Measurements from ENCODE around the gene HEATR9.
A peak's percentile ranks its signal among the peaks of the same experiment; 100 is the strongest.

The HEATR9 gene

DNA sequence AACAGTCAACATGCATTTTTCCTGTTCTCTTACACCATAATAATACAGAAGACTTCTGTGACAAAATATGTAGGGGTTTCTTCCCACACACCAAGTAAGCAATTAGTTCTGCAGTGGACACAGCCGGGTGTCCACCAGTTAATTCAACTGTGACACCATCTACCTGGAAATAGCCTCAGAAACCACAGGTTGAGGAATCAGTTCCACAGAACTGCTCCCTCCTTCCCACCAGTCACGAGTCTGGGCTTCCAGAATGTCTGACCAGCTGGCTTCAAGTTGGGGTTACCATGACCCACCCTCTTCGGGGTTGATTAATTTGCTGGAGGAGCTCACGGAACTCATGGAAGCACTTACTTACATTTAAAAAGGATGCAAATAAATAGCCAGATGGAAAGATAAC, 25.1 kb upstream of the HEATR9 start:
- DNase-seq (ENCODE audit: low read depth): no peak

DNA sequence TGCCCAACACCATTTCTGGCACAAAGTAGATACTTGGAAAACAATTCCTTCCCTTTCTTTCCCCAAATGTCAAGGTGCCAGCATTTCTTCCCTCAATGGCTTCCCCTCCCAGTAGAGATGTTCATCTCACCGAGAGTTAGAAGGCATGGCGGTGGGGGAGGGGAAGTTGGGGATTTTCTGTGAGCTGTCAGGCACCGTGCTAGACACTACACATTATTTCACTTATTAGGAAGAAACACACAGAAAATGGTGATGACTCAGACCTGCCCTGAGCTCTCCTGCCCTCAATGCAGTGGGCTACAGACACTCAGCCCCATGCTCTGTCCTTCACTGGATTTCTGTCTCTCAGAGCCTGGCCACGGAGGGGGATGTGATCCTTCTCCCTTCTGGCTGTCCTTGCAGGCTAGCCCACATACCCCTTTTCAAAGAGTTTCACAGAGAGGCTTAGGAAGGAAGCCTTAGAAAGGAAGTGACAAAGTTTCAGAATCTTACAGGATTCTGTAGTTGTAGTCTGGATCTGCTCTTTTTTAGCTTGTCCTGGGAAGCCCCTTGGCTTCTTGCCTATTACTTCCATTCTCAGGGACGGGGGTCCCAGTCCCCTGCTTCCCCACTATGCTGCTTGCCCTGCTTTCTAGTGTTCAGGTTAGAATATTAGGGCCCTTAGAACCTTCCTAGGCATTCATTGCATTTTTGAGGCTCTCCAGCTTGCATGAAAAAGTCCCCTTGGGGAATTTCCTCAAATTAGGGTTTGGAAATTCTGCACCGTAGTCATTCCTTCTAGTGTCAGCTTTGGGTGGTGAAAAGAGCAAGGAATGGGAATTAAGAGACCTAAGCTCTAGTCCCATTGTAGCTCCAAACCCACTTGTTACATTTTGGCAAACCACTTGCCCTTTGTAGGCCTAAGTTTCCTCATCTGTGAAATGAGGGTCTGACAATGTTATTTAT, 23.7 kb upstream of the HEATR9 start:
- DNase-seq (ENCODE audit: low read depth): no peak

DNA sequence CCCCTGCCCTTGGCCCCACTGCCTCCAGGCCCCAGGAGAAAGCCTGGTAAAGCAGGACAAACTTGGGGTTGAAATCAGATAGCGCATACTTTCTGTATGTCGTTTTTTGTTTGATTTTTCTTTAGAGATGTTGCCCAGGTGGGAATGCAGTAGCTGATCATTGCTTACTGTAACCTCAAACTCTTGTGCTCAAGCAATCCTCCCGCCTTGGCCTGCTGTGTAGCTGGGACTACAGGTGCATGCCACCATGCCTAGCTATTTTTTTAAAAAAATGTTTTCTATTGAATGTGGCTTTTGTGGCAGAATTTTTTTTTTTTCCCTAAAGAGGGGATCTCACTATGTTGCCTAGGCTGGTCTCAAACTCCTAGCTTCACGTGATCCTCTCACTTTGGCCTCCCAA, 22.6 kb upstream of the HEATR9 start:
- no peak for DNase-seq (ENCODE audit: low read depth)

DNA sequence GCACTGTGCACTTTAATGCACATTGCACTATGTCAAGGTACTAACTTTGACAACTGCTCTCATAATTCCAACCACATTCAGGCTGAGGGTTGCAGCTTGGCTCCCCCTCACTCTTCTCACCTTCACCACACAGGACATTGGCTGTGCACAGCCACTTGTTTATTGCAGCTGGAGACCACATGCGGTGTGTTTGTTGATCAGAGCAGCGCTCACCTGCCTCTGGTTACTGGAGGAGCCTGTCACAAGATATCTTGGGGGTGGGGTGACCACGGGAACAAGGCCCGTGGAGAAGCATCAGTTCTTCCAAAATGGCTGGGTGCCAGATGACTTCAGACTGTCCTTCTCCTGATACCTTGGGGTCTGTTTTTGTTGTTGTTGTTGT, 22.1 kb upstream of the HEATR9 start:
- DNase-seq (ENCODE audit: low read depth): no peak

DNA sequence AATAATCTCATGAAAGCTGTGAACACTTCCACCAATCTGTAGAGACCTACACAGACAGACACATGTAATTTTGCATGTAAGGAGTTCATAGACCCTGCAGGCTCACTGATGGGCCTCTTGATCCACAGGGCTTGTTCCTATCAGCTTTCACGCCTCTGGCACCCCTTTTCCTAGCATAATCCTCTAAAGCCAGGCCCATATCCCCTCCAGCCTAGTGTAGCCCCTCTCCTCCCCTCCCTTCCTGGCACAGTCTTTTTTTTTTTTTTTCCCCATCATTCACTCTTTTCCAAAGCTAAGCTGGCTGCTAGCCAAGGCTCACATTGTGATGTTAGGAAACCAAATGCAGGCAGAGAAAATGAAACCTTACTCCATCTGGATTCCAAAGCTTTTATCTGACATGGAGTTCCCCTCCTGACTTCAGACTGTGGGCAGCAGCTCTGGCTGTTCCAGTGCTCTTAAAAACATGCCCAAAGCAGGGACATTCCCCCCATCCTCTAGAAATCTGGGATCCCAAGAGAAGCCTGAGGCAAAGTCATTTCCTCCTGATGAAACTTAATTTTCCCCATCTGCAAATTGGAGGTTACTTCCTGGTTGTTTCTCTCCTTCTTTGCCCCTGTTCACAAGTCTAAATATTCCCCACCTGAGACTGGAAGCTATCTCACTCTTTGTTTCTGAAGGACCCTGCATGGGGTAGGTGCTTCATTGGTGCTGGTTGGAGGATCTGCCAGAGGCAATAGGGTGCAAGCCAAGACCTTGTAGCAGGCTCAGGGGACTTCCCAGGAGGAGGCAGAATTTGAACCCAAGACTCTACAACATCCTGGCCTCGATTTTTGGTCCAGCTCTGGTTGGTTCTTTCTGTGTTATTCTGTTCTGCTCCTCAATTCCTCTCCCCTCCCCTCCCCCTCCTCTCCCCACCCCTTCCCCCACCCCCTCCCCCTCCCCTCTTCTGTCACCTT, 21.4 kb upstream of the HEATR9 start:
- no peak for DNase-seq (ENCODE audit: low read depth)

DNA sequence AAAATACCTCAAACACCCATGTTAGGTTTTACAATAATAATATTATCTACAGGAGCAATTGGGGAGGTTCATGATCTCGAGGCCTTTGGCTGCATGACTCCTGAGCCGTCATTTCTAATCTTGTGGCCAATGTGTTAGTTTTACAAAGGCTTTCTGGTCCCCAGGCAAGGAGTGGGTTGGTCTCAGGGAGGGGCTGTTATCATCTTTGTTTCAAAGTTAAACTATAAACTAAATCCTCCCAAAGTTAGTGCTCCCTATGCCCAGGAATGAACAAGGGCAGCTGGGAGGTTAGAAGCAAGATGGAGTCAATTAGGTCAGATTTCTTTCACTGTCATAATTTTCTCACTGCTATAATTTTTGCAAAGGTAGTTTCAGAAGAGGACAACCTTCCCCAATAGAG, 20.6 kb upstream of the HEATR9 start:
- no peak for DNase-seq (ENCODE audit: low read depth)

DNA sequence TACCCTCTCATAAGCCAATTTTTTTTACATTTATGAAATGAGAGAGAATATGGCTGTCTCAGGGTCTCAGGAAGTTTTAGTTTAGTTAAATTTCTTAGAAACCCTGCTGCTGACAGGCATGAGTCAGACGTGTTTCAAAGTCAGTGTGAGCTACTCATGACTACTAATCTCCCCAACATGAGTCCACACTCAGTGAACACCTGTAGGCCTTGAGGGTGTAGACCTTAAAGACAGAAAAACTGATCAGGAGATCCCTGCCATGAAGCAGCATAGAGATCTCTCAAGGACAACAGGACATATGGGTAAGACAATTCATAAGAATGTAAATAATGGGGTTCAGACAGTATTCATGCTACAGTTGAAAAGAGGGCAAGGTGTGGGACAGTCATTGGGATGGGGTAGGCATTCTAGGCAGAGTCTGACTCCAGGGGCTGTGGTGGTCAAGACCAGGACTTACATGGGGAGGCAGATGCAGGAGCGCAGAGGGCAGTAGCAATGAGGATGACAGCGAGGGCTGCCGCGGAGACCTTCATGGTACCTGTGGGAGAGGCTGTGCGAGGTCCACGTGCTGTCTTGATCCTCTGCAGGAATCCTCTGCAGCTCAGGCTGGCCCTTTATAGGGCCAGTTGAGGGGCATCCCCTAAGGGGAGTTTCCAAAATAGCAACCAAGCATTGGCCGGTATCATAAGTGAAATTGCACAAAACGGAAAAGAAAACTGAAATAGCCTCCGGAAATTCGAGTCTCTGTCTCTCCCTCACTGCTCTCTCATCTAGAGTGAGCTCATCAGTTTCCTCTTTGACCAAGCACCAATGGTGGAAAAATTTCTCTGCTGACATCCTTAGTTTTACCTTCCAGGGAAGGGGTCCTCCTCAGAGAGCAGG, 11.3 kb upstream of the HEATR9 start, which contains the start of gene CCL5:
Gene CCL5 (minus strand): TSS at position 588 of the 882 bp plus-strand sequence.
- no peak for DNase-seq (ENCODE audit: low read depth)

DNA sequence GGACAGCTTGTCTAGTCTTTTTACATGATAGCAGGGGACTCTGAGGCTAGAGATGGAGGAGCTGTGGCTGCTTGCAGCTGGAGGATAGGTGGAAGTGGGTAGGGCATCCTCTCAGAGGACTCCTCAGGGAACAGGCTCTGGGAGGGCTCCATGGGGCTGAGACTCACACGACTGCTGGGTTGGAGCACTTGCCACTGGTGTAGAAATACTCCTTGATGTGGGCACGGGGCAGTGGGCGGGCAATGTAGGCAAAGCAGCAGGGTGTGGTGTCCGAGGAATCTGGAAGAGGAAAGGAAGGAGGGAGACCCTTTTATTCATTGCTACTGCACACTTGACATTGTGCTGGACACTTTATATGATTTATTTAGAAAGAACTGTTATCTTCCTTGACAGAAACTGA, 9.7 kb upstream of the HEATR9 start:
- DNase-seq (ENCODE audit: low read depth): no peak

DNA sequence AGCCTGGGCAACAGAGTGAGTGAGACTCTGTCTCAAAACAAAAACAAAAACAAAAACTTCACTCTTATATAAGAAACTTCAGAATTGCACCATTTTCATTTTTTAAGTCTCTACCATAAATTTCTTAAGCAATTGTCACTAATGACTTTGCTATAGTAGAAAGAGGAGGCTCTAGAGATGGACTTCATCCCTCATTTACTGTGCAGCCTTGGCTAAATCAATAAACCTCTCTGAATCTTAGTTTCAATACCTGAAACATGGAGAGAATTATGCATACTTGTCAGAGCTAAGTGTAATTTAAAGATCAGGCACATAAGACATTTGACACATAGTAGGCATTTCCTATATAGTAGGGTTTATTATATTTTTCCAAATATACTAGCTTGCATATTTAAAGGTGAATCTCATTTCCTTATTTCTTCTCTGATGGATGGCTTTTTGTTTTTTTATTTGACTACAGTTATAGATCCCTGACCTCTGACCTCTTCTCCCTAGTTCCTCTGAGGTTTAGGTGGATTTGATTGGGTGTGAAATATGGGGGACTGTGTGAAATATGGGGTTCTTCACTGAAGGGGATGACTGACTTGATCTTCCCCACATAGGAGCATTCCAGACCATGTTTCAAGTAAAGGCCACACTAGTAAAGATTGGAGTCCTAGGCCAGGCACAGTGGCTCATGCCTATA, 8.8 kb upstream of the HEATR9 start:
- no peak for DNase-seq (ENCODE audit: low read depth)

DNA sequence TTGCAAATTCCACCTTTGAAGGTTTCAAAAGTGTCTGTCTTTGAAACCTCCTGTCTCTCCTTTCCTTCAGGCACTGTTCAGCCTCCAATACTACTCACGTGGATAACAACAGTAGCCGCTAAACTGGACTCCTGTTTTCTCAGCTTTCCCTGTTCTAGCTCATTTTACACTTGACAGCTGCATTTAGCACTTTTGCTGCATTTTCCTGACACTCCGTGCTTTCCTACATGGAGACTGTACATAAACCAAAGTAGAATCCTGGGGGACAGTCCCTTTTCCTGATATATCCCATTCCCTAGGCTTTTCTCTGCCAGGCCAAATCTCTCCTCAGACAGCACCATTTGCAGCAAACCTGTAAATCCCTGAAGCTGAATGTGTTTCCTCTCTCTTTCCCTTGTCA, 7.8 kb upstream of the HEATR9 start:
- no peak for DNase-seq (ENCODE audit: low read depth)

DNA sequence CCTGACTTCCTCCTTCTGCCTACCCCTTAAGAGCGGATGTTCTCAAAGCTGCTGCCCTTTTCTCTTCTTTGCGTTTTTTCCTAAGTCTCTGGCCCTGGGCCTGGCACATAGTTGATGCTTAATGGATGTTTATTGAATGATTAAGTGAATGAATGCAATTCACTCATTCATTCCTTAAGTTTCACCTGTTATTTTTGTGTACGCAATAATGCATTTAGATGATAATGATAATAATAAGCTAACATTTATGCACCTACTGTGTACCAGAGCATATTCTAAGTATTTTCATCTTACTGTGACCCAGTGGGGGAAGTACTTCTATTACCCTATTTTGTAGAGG, 7.1 kb upstream of the HEATR9 start:
- no peak for DNase-seq (ENCODE audit: low read depth)

DNA sequence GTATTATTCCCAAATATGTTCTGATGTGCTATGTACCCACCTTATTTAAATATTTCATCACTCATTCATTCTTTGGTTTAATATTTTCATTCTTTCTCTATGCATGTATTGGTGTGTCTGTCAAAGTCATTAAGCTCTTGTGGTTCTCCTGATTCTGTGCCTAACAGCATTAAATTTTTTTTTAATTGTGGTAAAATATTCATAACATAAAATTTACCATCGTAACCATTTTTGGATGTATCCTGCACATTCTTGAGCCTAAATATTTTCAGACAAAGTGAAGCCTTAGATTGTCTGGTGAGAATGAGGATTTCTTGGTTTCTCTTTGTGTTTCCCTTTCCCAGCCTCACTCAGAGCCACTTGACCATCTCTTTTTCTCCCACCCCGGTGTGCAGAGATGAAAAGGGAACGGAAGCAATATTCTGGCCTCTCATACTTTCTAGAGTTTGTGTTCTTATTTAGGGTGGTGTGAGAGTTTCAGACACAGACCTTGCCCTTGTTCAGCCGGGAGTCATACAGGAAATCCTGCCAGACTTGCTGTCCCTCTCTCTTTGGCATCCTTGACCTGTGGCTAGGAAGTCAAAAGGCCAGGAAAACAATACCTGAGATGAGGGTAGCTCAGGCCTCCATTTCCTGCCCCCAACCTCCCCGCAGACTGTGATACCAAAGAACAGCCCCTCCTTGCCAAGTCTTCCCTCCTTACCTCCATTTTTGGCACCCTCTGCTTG, 6.5 kb upstream of the HEATR9 start:
- DNase-seq (ENCODE audit: low read depth): no peak

DNA sequence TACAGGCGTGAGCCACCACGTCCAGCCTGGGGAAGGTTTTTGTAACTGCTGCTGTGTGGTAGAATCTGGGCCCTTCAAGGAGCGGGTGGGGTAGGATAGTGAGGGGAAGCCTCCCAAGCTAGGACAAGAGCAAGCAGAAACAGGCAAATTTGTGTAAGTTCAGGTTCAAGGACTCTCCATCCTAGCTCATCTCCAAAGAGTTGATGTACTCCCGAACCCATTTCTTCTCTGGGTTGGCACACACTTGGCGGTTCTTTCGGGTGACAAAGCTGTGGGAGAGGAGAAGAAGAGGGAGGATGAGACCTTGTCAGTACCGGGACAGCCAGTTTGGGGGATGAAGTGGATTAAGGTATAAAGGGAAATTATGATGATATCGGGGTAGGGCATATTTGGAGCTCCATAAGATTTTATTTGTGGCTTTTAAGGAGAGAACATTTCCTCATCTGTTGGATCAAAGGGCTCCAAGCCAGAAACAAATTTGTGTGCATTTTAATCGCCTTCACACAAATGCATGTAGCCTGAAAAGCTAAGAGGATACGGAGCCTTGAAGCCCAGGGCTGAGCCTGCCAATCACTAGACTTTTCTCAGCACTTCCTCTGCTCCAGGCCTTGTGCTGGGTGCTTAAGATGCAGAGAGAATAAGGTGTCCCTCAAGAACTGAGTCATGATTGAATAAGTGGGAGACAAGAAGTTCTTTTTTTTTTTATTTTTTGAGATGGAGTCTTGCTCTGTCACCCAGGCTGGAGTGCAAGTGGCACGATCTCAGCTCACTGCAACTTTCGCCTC, 3.7 kb upstream of the HEATR9 start:
- no peak for DNase-seq (ENCODE audit: low read depth)

DNA sequence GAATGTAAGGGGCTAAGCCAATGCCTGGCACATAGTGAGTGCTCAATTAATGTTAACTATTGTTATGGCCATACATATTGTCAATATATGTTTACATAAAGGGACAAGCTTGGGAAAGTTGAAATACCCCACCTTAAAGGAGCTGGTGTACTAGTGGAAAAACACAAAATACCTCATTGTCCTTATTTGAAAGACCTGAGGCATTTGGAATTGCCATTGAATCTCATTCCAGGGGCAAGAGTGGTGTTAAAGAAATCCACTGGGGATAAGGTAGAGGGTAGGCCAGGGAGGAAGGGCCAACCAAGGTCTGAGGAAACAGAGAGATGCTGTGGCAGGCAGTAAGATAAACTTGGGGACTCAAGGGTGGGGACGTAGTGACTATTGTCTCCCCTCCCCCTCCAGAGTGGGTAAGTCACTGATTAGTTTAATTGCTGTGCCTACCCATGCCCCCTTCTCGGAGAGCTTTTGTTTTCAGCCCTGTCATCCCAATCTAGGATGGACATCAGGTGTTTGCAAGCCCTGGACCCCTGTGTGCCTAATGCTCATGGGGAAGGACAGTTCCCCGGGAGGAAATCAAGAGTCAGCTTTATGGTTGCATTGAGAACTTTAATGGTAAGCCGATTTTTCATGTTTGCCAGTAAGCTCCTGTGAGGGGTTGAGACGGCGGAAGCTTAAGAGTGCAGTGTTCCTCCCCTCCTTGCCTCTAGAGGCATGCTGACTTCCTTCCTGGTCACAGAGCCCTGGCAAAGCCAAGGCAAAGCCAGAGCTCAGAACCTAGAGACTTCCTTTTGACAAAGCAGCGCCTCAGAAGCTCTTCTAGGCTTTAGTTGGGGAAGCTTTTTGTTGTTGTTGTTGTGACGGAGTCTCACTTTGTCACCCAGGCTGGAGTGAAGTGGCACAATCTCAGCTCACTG, 2.5 kb upstream of the HEATR9 start:
- no peak for DNase-seq (ENCODE audit: low read depth)

DNA sequence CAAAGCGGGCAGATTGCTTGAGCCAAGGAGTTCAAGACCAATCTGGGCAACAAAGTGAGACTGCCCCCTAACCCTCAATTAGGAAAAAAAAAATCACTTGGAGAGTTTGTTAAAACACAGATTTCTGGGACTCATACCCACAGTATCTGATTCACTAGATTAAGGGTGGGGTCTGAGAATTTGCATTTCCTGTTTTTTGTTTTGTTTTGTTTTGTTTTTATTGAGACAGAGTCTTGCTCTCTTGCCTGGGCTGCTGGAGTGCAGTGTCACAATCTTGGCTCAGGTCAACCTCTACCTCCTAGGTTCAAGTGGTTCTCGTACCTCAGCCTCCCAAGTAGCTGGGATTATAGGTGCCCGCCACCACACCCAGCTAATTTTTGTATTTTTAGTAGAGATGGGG, 1.1 kb downstream of the HEATR9 start:
- no peak for DNase-seq (ENCODE audit: low read depth)

DNA sequence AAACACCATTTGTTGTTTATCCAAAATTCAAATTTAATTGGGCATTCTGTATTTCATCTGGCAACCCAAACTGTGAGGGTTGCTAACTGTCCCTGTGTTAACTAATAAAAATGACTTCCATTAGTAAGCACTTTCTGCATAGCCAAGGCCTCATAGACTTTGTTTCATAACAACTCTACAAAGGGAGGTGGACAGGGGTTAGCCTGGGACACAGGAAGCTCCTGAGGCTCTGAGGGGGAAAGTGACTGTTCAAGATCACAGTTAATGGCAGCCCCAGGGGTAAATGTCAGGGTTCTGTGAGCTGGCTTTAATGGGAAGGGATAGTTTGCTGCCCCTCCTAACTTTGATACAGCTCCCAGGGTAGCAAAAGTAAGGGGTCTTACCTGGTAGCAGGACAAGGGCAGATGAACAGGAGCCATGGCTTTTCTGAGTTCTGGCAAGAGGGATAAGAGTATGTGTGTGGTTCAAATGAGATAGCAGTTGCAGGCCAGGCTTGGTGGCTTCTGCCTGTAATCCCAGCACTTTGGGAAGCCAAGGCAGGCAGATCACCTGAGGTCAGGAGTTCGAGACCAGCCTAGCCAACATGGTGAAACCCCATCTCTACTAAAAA, 2.2 kb downstream of the HEATR9 start:
- DNase-seq (ENCODE audit: low read depth): no peak

DNA sequence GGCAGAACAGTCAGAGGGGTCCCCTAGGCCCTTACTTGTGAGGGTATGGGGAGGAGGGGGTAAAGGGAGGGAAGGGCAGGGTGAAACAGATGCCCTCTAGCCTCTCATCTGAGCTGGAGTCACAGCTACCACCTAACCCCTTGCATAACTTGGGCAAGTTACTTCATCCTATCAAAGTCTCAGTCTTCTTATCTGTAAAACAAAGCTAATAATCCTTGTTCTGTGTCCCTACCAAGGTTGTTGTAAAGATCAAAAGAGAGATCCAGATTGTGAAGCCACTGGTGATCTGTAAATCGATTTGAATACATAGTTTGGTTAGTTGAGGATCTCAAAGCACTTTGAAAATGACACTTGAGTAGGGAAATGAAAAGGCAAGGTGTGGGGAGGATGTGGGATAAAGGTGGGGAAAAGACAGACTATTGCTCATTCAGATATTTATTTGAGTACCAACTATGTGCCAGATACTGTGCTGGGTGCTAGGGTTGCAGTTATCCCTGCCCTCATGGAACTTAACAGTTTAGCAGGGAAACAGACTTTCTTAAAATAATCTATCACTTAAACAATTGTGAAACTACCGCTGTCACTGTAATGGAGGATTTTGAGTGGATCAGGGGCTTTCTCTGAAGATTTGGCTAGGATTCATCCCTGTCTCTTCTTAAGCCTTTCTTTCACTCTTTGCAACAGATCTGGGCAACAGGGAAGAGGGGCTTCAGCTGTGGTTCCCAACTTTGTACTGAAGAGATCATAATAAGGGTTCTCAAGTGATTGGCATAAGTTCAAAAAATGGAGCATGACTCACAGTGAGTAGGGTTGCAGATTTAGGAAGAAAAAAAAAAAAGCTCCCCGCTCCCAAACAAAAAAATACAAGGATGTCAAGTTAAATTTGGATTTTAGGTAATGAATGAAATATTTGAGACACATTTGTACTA, 3.0 kb downstream of the HEATR9 start:
- peak; percentile 22 for DNase-seq (ENCODE audit: low read depth)

Data from HS-27A (cell line).